ENCODE data around the gene LILRB1.
"Not testable (repeated sequence)": the region's sequence is repeated elsewhere in the genome, so short reads cannot be mapped to it uniquely, and the experiment has no call there.

Gene LILRB1

DNA sequence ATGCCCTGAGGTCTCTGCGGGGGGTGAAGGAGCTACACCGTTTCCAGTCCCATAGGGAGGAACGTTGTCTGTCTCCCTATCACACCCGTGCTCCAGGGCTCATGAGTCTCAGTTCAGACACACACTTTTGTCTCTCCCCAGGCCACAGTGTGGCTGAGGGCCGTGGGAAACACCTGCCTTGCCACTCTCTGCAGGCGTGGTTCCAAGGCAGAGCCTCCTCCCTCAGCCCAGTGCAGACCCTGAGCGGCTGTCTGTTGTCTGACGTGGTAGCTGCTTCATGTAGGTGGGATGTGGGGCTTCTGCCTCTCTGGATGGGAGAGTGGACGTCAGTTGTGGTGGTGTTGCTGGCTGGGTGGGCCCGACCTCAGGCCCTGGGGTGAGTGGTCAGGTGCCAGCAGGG lies 6.0 kb upstream of the LILRB1 start:
- H3K27ac ChIP-seq (ENCODE audit: low read depth, low read length); H3K4me1 ChIP-seq (ENCODE audit: control insufficient read depth in 1 of 2, insufficient read depth in 2 of 2, low read length in 2 of 2); H3K9ac ChIP-seq (ENCODE audit: low read depth in 1 of 2, low read length in 2 of 2); H3K27me3 ChIP-seq (ENCODE audit: control insufficient read depth in 1 of 2, insufficient read depth in 2 of 2, low read length in 2 of 2); H3K9me3 ChIP-seq (ENCODE audit: control insufficient read depth in 1 of 2, low read length in 2 of 2); H3K4me3 ChIP-seq (ENCODE audit: low read depth in 1 of 2, low read length in 2 of 2); H3K36me3 ChIP-seq (ENCODE audit: control insufficient read depth in 1 of 2, insufficient read depth in 2 of 2, low read length in 2 of 2): not testable (repeated sequence)

DNA sequence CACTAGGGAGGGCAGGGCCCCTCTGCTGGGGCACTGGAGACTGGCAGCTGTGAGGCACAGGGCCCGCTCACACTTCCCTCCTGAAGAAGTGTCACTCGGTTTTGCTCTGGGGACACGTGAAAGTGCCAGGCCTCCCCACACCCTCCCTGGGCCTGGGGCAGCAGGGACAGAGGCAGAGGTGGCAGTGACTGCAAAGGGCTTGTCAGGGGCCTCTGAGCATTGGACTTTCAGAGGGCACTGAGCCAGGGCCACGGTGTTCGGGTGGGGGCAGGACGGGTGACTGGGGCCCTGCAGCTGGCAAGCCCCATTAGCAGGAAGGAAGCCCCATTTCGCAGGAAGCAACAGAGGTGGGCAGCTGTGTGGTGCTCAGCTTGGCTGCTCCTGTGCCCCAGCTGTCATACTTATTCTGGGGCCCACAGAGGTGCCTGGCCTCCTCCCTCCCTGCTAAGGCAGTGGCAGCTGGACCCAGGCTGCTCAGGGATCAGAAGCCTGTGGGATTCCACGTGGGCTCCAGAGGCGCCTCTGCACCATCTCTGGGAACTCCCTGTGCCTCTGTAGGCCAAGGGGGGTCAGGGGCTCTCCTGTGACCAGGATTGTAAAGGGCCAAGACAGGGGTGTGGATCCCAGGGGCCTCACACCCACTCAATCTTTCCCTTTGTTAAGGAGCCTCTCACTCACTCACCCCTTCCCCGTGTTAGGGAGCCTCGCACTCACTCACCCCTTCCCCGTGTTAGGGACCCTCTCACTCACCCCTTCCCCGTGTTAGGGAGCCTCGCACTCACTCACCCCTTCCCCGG lies 5.2 kb upstream of the LILRB1 start:
- not testable (repeated sequence) for H3K36me3 ChIP-seq (ENCODE audit: control insufficient read depth in 1 of 2, insufficient read depth in 2 of 2, low read length in 2 of 2); H3K27ac ChIP-seq (ENCODE audit: low read depth, low read length); H3K9me3 ChIP-seq (ENCODE audit: control insufficient read depth in 1 of 2, low read length in 2 of 2); H3K9ac ChIP-seq (ENCODE audit: low read depth in 1 of 2, low read length in 2 of 2); H3K27me3 ChIP-seq (ENCODE audit: control insufficient read depth in 1 of 2, insufficient read depth in 2 of 2, low read length in 2 of 2); H3K4me1 ChIP-seq (ENCODE audit: control insufficient read depth in 1 of 2, insufficient read depth in 2 of 2, low read length in 2 of 2); H3K4me3 ChIP-seq (ENCODE audit: low read depth in 1 of 2, low read length in 2 of 2)

DNA sequence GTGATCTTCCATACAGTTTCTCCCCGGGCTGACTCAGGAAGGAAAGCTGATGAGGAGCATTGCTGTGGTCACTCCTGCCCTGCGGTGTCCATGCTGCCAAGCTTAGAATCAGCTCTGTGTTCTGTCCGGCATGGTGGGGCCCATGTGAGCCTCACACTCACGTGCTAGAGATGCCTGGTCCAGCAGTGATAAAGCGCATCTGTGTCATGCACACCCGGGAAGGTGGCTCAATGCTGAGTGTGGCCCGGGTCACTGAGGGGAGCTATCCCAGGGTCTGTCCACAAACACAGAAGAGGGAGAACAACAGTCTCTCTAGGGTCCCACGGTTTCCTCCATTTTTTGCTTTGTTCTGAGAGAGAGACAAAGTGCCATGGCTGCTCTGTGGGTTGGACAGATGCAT lies 3.5 kb upstream of the LILRB1 start:
- peaks cover 0 to 6% of the 10 kb centered on the region in 2 donors for H3K9me3 ChIP-seq (ENCODE audit: control insufficient read depth in 1 of 2, low read length in 2 of 2)
- H3K36me3 ChIP-seq (ENCODE audit: control insufficient read depth in 1 of 2, insufficient read depth in 2 of 2, low read length in 2 of 2): no peaks in the 10 kb centered on the region
- no peaks in the 10 kb centered on the region for H3K27me3 ChIP-seq (ENCODE audit: control insufficient read depth in 1 of 2, insufficient read depth in 2 of 2, low read length in 2 of 2)
- H3K9ac ChIP-seq (ENCODE audit: low read depth in 1 of 2, low read length in 2 of 2): no peak overlapping the region
- no peaks in the 10 kb centered on the region for H3K4me1 ChIP-seq (ENCODE audit: control insufficient read depth in 1 of 2, insufficient read depth in 2 of 2, low read length in 2 of 2)
- H3K4me3 ChIP-seq (ENCODE audit: low read depth in 1 of 2, low read length in 2 of 2): no peak overlapping the region
- H3K27ac ChIP-seq (ENCODE audit: low read depth, low read length): no peak overlapping the region

DNA sequence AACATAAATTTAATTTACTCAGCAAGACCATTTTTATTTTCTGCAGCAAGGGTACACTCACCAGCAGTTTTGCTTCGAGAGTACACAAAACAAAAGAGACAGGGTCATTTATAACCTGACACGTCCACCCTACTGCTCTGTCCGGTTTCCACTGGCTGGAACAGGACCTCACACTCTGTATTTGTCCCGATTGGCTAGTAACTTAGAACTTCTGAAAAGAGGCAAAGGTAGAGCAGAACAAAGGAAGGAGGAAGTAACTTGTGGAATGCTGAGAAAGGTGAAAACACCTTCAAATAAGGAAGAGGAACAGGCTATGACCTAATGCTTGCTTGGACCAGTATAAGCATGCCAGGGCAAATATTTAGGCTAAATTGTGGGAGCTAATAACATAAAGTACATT lies 2.4 kb upstream of the LILRB1 start:
- H3K27me3 ChIP-seq (ENCODE audit: control insufficient read depth in 1 of 2, insufficient read depth in 2 of 2, low read length in 2 of 2); H3K36me3 ChIP-seq (ENCODE audit: control insufficient read depth in 1 of 2, insufficient read depth in 2 of 2, low read length in 2 of 2); H3K9ac ChIP-seq (ENCODE audit: low read depth in 1 of 2, low read length in 2 of 2); H3K9me3 ChIP-seq (ENCODE audit: control insufficient read depth in 1 of 2, low read length in 2 of 2); H3K4me3 ChIP-seq (ENCODE audit: low read depth in 1 of 2, low read length in 2 of 2); H3K27ac ChIP-seq (ENCODE audit: low read depth, low read length); H3K4me1 ChIP-seq (ENCODE audit: control insufficient read depth in 1 of 2, insufficient read depth in 2 of 2, low read length in 2 of 2): not testable (repeated sequence)

DNA sequence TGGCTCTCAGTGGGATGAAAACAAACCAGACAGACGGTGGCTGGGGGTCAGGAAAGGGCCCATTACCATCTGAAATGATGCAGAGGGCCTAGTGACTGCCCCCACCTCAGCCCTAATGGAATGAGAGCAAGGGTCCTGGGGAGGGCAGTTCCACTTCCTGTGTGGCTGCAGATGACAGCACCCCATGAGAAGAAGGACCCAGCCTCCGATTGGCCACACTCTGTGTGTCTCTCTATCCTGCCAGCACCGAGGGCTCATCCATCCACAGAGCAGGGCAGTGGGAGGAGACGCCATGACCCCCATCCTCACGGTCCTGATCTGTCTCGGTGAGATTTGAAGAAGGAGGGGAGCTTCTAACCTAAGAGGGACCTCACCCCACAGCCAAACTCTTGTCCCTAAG lies 498 bp downstream of the LILRB1 start:
- H3K4me1 ChIP-seq (ENCODE audit: control insufficient read depth in 1 of 2, insufficient read depth in 2 of 2, low read length in 2 of 2): no peaks in the 10 kb centered on the region
- no peaks in the 10 kb centered on the region for H3K36me3 ChIP-seq (ENCODE audit: control insufficient read depth in 1 of 2, insufficient read depth in 2 of 2, low read length in 2 of 2)
- peaks cover 0 to 6% of the 10 kb centered on the region in 2 donors for H3K9me3 ChIP-seq (ENCODE audit: control insufficient read depth in 1 of 2, low read length in 2 of 2)
- no peak overlapping the region for H3K4me3 ChIP-seq (ENCODE audit: low read depth in 1 of 2, low read length in 2 of 2)
- no peak overlapping the region for H3K9ac ChIP-seq (ENCODE audit: low read depth in 1 of 2, low read length in 2 of 2)
- no peak overlapping the region for H3K27ac ChIP-seq (ENCODE audit: low read depth, low read length)
- no peaks in the 10 kb centered on the region for H3K27me3 ChIP-seq (ENCODE audit: control insufficient read depth in 1 of 2, insufficient read depth in 2 of 2, low read length in 2 of 2)

DNA sequence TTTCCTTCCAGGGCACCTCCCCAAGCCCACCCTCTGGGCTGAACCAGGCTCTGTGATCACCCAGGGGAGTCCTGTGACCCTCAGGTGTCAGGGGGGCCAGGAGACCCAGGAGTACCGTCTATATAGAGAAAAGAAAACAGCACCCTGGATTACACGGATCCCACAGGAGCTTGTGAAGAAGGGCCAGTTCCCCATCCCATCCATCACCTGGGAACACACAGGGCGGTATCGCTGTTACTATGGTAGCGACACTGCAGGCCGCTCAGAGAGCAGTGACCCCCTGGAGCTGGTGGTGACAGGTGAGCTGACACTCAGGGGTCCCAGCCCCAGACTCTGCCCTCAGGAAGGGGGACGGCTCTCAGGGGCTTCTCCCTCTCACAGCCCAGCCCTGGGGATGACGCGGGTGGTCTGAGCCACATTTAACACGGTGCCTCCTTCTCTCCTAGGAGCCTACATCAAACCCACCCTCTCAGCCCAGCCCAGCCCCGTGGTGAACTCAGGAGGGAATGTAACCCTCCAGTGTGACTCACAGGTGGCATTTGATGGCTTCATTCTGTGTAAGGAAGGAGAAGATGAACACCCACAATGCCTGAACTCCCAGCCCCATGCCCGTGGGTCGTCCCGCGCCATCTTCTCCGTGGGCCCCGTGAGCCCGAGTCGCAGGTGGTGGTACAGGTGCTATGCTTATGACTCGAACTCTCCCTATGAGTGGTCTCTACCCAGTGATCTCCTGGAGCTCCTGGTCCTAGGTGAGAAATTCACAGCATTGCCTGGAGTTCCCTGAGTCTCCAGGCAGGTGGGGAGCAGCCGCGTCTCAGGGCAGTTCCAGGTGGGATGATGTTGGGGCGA lies 1.4 kb downstream of the LILRB1 start:
- not testable (repeated sequence) for H3K9ac ChIP-seq (ENCODE audit: low read depth in 1 of 2, low read length in 2 of 2); H3K27ac ChIP-seq (ENCODE audit: low read depth, low read length); H3K4me1 ChIP-seq (ENCODE audit: control insufficient read depth in 1 of 2, insufficient read depth in 2 of 2, low read length in 2 of 2); H3K27me3 ChIP-seq (ENCODE audit: control insufficient read depth in 1 of 2, insufficient read depth in 2 of 2, low read length in 2 of 2); H3K9me3 ChIP-seq (ENCODE audit: control insufficient read depth in 1 of 2, low read length in 2 of 2); H3K4me3 ChIP-seq (ENCODE audit: low read depth in 1 of 2, low read length in 2 of 2); H3K36me3 ChIP-seq (ENCODE audit: control insufficient read depth in 1 of 2, insufficient read depth in 2 of 2, low read length in 2 of 2)

DNA sequence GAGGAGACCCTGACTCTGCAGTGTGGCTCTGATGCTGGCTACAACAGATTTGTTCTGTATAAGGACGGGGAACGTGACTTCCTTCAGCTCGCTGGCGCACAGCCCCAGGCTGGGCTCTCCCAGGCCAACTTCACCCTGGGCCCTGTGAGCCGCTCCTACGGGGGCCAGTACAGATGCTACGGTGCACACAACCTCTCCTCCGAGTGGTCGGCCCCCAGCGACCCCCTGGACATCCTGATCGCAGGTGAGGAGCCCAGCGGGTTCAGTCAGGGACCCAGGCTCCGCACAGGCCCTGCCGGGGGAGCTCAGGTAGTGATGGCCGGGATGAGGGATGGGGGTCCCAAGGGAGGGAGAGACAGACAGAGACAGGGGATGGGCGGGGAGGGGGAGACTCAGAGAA lies 2.2 kb downstream of the LILRB1 start:
- H3K9me3 ChIP-seq (ENCODE audit: control insufficient read depth in 1 of 2, low read length in 2 of 2); H3K27me3 ChIP-seq (ENCODE audit: control insufficient read depth in 1 of 2, insufficient read depth in 2 of 2, low read length in 2 of 2); H3K4me3 ChIP-seq (ENCODE audit: low read depth in 1 of 2, low read length in 2 of 2); H3K27ac ChIP-seq (ENCODE audit: low read depth, low read length); H3K36me3 ChIP-seq (ENCODE audit: control insufficient read depth in 1 of 2, insufficient read depth in 2 of 2, low read length in 2 of 2); H3K4me1 ChIP-seq (ENCODE audit: control insufficient read depth in 1 of 2, insufficient read depth in 2 of 2, low read length in 2 of 2); H3K9ac ChIP-seq (ENCODE audit: low read depth in 1 of 2, low read length in 2 of 2): not testable (repeated sequence)

DNA sequence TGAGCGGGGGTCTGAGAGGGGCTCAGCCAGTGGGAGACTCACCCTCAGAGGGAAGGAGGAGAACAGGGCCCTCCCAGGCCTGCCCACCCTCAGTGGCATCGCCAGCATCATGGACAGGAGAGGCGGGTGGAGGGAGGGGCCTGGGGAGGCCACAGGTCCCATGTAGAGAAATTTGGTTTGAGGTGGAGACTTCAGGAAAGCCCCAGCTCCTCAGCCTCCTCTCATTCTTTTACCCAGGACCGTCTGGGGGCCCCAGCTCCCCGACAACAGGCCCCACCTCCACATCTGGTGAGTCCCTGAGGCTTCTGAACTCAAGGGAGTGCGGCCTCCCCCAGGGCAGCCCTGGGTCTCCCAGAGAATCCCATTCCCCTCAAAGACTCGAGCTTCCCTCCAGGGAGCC lies 3.1 kb downstream of the LILRB1 start:
- Histone ChIP-seq H3K9ac (ENCODE audit: low read depth in 1 of 2, low read length in 2 of 2) (no peak overlapping the region), H3K27me3 (ENCODE audit: control insufficient read depth in 1 of 2, insufficient read depth in 2 of 2, low read length in 2 of 2) (no peaks in the 10 kb centered on the region), H3K4me1 (ENCODE audit: control insufficient read depth in 1 of 2, insufficient read depth in 2 of 2, low read length in 2 of 2) (no peaks in the 10 kb centered on the region), H3K36me3 (ENCODE audit: control insufficient read depth in 1 of 2, insufficient read depth in 2 of 2, low read length in 2 of 2) (no peaks in the 10 kb centered on the region), H3K4me3 (ENCODE audit: low read depth in 1 of 2, low read length in 2 of 2) (no peak overlapping the region), H3K27ac (ENCODE audit: low read depth, low read length) (no peak overlapping the region), H3K9me3 (ENCODE audit: control insufficient read depth in 1 of 2, low read length in 2 of 2) (no peaks in the 10 kb centered on the region)

DNA sequence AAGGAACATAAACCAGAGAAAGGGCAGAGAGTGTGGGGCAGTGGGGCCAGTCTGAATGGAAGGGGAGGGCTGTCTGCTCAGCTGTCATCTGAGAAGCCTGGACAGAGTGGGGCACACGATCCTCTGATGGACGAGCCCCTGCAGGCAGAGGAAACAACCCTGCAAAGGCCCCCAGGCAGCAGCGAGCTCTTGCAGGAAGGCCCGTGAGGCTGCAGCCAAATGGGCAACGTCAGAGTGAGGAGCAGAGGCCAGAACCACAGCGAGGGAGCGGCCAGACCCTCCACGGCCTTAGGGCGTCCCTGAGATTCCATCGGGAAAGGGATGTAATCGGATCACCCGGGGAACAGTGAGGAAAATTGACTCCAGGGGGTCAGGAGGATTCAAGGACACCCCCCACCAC lies 5.8 kb downstream of the LILRB1 start:
- H3K4me3 ChIP-seq (ENCODE audit: low read depth in 1 of 2, low read length in 2 of 2); H3K27me3 ChIP-seq (ENCODE audit: control insufficient read depth in 1 of 2, insufficient read depth in 2 of 2, low read length in 2 of 2); H3K27ac ChIP-seq (ENCODE audit: low read depth, low read length); H3K4me1 ChIP-seq (ENCODE audit: control insufficient read depth in 1 of 2, insufficient read depth in 2 of 2, low read length in 2 of 2); H3K9me3 ChIP-seq (ENCODE audit: control insufficient read depth in 1 of 2, low read length in 2 of 2); H3K36me3 ChIP-seq (ENCODE audit: control insufficient read depth in 1 of 2, insufficient read depth in 2 of 2, low read length in 2 of 2); H3K9ac ChIP-seq (ENCODE audit: low read depth in 1 of 2, low read length in 2 of 2): not testable (repeated sequence)

DNA sequence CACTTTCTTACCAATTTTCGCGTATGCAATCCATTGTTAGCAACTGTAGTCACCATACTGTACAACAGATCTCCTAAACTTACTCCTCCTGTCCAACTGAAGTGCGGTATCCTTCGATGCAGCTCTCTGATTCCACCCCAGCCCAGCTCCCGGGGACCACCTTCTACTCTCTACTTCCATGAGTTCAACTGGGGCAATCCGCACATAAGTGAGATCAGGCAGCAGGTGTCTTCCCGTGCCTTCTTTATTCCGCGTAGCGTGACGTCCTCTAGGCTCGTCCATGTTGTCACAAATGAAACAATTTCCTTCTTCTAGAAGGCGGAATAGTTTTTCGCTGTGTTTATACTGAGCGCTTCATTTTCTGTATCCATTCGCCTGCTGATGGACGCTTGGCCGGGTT lies 8.4 kb downstream of the LILRB1 start:
- Histone ChIP-seq H3K27ac (ENCODE audit: low read depth, low read length) (no peak overlapping the region), H3K36me3 (ENCODE audit: control insufficient read depth in 1 of 2, insufficient read depth in 2 of 2, low read length in 2 of 2) (no peaks in the 10 kb centered on the region), H3K9me3 (ENCODE audit: control insufficient read depth in 1 of 2, low read length in 2 of 2) (no peaks in the 10 kb centered on the region), H3K4me1 (ENCODE audit: control insufficient read depth in 1 of 2, insufficient read depth in 2 of 2, low read length in 2 of 2) (no peaks in the 10 kb centered on the region), H3K27me3 (ENCODE audit: control insufficient read depth in 1 of 2, insufficient read depth in 2 of 2, low read length in 2 of 2) (no peaks in the 10 kb centered on the region), H3K4me3 (ENCODE audit: low read depth in 1 of 2, low read length in 2 of 2) (no peak overlapping the region), H3K9ac (ENCODE audit: low read depth in 1 of 2, low read length in 2 of 2) (no peak overlapping the region)

All from duodenal mucosa (tissue), 2 donors.